ENCODE data around the gene SERPIND1.
A peak's percentile ranks its signal among the peaks of the same experiment; 100 is the strongest.
"Not testable (repeated sequence)": the region's sequence is repeated elsewhere in the genome, so short reads cannot be mapped to it uniquely, and the experiment has no call there.

SERPIND1 gene

DNA sequence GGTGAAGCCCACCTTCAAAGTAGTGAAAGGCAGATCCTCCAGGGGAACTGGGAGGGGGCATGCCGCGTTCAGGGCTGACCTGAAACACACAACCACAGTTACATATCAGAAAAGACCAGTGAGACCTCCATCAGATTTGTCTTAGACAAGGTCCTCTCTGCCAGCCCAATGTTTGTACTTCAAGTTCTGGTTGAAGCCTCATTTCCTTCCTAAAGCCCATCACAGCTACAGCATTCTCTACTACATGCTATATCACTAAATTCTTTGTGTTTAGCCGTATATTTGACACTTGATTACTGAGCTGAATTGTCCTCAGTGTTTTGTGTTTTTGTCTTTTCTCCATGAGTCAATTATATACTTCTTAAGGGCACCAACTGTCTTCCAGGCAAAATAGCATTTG is 44.6 kb downstream of the SERPIND1 start:
- no peak for TF ChIP-seq CTCF (IDR thresholded peaks at IDR 0.05)
- Mint-ChIP-seq H3K4me1 (no peaks in the 10 kb centered on the region), H3K27me3 (ENCODE audit: low read depth, poor library complexity) (no peaks in the 10 kb centered on the region), H3K36me3 (ENCODE audit: low read depth) (peaks cover 28% of the 10 kb centered on the region), H3K4me3 (no peak overlapping the region), H3K9me3 (no peaks in the 10 kb centered on the region), H3K27ac (no peak overlapping the region)
- DNase-seq, result no peak

DNA sequence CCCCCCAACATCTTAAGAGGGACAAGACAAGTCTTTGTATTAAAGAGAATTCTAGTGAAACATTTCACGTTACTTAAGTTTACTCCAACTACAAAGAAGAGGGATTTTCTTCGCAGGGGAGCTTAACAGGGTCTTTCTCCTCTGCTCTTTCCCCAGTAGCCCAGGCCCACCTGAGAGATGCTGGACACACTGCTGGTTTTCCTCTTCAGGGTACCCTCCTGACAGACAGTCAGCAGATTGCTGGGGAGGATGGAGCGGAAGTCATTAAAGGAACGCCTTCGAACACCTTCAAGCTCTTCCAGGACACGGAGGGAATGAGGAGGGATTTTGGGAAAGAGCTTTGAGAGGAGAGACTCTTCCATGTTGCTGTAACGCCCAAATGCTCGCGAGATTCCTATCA is 45.6 kb downstream of the SERPIND1 start:
- DNase-seq, result no peak
- no peak for TF ChIP-seq CTCF (IDR thresholded peaks at IDR 0.05)
- H3K36me3 Mint-ChIP-seq (ENCODE audit: low read depth), result peaks cover 23% of the 10 kb centered on the region
- H3K4me1 Mint-ChIP-seq, result no peaks in the 10 kb centered on the region
- no peak overlapping the region for H3K4me3 Mint-ChIP-seq
- peaks cover under 1% of the 10 kb centered on the region for H3K27me3 Mint-ChIP-seq (ENCODE audit: low read depth, poor library complexity)
- no peak overlapping the region for H3K27ac Mint-ChIP-seq
- H3K9me3 Mint-ChIP-seq, result no peaks in the 10 kb centered on the region

DNA sequence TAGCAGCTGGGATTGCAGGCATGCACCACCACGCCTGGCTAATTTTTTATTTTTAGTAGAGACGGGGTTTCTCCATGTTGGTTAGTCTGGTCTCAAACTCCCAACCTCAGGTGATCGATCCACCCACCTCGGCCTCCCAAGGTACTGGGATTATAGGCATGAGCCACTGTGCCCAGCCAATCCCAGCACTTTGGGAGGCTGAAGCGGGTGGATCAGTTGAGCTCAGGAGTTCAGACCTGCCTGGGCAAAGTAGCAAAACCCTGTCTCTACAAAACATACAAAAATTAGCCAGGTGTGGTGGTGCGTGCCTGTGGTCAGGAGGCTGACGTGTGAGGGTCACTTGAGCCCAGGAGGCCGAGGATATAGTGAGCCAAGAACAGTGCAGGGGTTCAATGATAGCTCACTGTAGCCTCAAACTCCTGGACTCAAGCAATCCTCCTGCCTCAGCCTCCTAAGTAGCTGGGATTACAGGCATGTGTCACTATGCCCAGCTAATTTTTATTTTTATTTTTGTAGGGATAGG is 47.9 kb downstream of the SERPIND1 start:
- H3K27ac Mint-ChIP-seq; H3K4me1 Mint-ChIP-seq; H3K9me3 Mint-ChIP-seq; H3K4me3 Mint-ChIP-seq; DNase-seq; H3K27me3 Mint-ChIP-seq (ENCODE audit: low read depth, poor library complexity): not testable (repeated sequence)
- peaks cover 34% of the 10 kb centered on the region for H3K36me3 Mint-ChIP-seq (ENCODE audit: low read depth)

- Mint-ChIP-seq H3K4me3 (no peak overlapping the region), H3K27ac (peak overlapping the region; percentile 13), H3K9me3 (no peaks in the 10 kb centered on the region), H3K4me1 (no peaks in the 10 kb centered on the region), H3K27me3 (ENCODE audit: low read depth, poor library complexity) (peaks cover 4% of the 10 kb centered on the region), H3K36me3 (ENCODE audit: low read depth) (peaks cover 38% of the 10 kb centered on the region)
- DNase-seq, result no peak
- TF ChIP-seq CTCF (IDR thresholded peaks at IDR 0.05), result no peak
These were observed 48.3 kb downstream of the SERPIND1 start for GRCh38 chr22:20822240-20822639.

GRCh38 chr22:20823264-20823663 is 49.4 kb downstream of the SERPIND1 start:
- H3K9me3 Mint-ChIP-seq, result no peaks in the 10 kb centered on the region
- no peaks in the 10 kb centered on the region for H3K4me1 Mint-ChIP-seq
- no peak overlapping the region for H3K27ac Mint-ChIP-seq
- no peak for TF ChIP-seq CTCF (IDR thresholded peaks at IDR 0.05)
- DNase-seq, result no peak
- H3K4me3 Mint-ChIP-seq, result no peak overlapping the region
- H3K27me3 Mint-ChIP-seq (ENCODE audit: low read depth, poor library complexity), result peaks cover 4% of the 10 kb centered on the region
- peaks cover 45% of the 10 kb centered on the region for H3K36me3 Mint-ChIP-seq (ENCODE audit: low read depth)

DNA sequence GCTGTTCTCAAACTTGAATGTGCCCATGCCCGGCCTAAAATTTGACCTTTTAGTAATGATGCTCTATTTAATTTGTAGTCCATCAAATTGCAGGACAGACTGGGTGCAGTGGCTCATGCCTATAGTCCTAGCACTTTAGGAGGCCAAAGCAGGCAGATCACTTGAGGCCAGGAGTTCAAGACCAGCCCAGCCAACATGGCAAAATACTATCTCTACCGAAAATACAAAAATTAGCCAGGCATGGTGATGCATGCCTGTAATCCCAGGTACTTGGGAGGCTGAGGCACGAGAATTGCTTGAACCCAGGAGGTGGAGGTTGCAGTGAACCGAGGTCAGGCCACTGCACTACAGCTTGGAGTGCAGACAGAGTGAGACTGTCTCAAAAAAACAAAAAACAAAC is 51.3 kb downstream of the SERPIND1 start:
- DNase-seq; H3K4me3 Mint-ChIP-seq; H3K4me1 Mint-ChIP-seq; H3K9me3 Mint-ChIP-seq; H3K27me3 Mint-ChIP-seq (ENCODE audit: low read depth, poor library complexity); H3K27ac Mint-ChIP-seq: not testable (repeated sequence)
- H3K36me3 Mint-ChIP-seq (ENCODE audit: low read depth), result peaks cover 59% of the 10 kb centered on the region

GRCh38 chr22:20825624-20826023 is 51.7 kb downstream of the SERPIND1 start:
- DNase-seq, result no peak
- no peak for TF ChIP-seq CTCF (IDR thresholded peaks at IDR 0.05)
- peaks cover 4% of the 10 kb centered on the region for H3K27me3 Mint-ChIP-seq (ENCODE audit: low read depth, poor library complexity)
- H3K4me3 Mint-ChIP-seq, result no peak overlapping the region
- no peak overlapping the region for H3K27ac Mint-ChIP-seq
- no peaks in the 10 kb centered on the region for H3K4me1 Mint-ChIP-seq
- peaks cover 63% of the 10 kb centered on the region for H3K36me3 Mint-ChIP-seq (ENCODE audit: low read depth)
- H3K9me3 Mint-ChIP-seq, result no peaks in the 10 kb centered on the region

DNA sequence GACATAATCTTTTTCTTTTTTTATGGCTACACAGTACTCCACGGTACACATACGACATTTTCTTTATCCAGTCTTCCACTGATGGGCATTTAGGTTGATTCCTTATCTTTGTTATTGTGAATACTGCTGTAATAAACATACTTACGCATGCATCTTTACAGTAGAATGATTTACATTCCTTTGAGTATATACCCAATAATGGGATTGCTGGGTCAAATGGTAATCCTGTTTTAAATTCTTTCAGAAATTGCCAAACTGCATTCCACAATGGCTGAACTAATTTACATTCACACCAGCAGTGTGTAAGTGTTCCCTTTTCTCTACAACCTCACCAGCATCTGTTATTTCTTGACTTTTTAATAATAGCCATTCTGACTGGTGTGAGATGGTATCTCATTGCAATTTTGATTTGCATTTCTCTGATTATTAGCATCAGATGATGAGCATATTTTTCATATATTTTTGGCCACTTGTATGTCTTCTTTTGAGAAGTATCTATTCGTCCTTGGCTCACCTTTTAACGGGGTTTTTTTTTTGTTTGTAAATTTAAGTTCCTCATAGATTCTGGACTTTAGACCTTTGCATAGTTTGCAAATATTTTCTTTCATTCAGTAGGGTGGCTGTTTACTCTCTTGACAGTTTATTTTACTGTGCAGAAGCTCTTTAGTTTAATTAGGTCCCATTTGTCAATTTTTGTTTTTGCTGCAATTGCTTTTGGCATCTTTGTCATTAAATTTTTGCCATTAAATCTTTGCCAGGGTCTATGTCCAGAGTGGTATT is 52.6 kb downstream of the SERPIND1 start:
- H3K36me3 Mint-ChIP-seq (ENCODE audit: low read depth), result peaks cover 72% of the 10 kb centered on the region
- H3K9me3 Mint-ChIP-seq; DNase-seq; H3K27ac Mint-ChIP-seq; H3K4me1 Mint-ChIP-seq; H3K27me3 Mint-ChIP-seq (ENCODE audit: low read depth, poor library complexity); H3K4me3 Mint-ChIP-seq: not testable (repeated sequence)
